HG03565 (cell line): ENCODE results near the gene LPP.

Experiments used
- ATAC-seq: cut with Tn5 transposase; IDR thresholded peaks from one replicate; pipeline ENCODE4 v1.9.1; 2021; ENCODE audit warnings: mild to moderate bottlenecking, moderate library complexity; ENCODE audit not compliant: unreplicated experiment

LPP gene

GRCh38 chr3:188168648-188169047 lies 14.7 kb downstream of the LPP start:
- no peak for ATAC-seq

- ATAC-seq: no peak
These were observed 16.0 kb downstream of the LPP start for GRCh38 chr3:188169830-188170455.

- no peak for ATAC-seq
These were observed 16.8 kb downstream of the LPP start for GRCh38 chr3:188170461-188171459.

- ATAC-seq: no peak
These were observed 17.9 kb downstream of the LPP start for GRCh38 chr3:188171682-188172467.

- no peak for ATAC-seq
These were observed 20.5 kb downstream of the LPP start for GRCh38 chr3:188174317-188175044.

- ATAC-seq: no peak
These were observed 22.5 kb downstream of the LPP start for GRCh38 chr3:188176476-188176875.

GRCh38 chr3:188176884-188177283 lies 22.9 kb downstream of the LPP start:
- no peak for ATAC-seq

- ATAC-seq: no peak
These were observed 23.8 kb downstream of the LPP start for GRCh38 chr3:188177721-188178120.

GRCh38 chr3:188178293-188178936 lies 24.5 kb downstream of the LPP start:
- ATAC-seq: no peak

GRCh38 chr3:188179006-188179966 lies 25.3 kb downstream of the LPP start:
- no peak for ATAC-seq

GRCh38 chr3:188180114-188180513 lies 26.2 kb downstream of the LPP start:
- ATAC-seq: no peak

GRCh38 chr3:188183452-188183851 lies 29.5 kb downstream of the LPP start:
- no peak for ATAC-seq

GRCh38 chr3:188184160-188184559 lies 30.2 kb downstream of the LPP start:
- no peak for ATAC-seq

GRCh38 chr3:188184649-188185048 lies 30.7 kb downstream of the LPP start:
- ATAC-seq: no peak

GRCh38 chr3:188185717-188186251 lies 31.8 kb downstream of the LPP start:
- ATAC-seq: no peak

- no peak for ATAC-seq
These were observed 33.1 kb downstream of the LPP start for GRCh38 chr3:188187053-188187452.

- no peak for ATAC-seq
These were observed 35.0 kb downstream of the LPP start for GRCh38 chr3:188188911-188189310.

- no peak for ATAC-seq
These were observed 37.5 kb downstream of the LPP start for GRCh38 chr3:188191460-188191859.

GRCh38 chr3:188192034-188192433 lies 38.1 kb downstream of the LPP start:
- ATAC-seq: no peak
